LNCaP clone FGC (cell line): ENCODE measurements around the gene SLCO2A1.

ENCODE experiments used
- DNase-seq: peaks from one replicate; pipeline ENCODE4 v3.0.0-alpha.2; 2011; ENCODE audit warnings: low read depth
- H3K4me3 ChIP-seq: 2 replicates; pipeline ENCODE4 v1.5.1; 2011; ENCODE audit warnings: mild to moderate bottlenecking, low read depth, low read length, control low read depth
- TF ChIP-seq, protein P1 (sequence below): IDR thresholded peaks from 2 replicates; pipeline ENCODE4 v1.5.1; 2012; ENCODE audit warnings: mild to moderate bottlenecking; ENCODE audit not compliant: control insufficient read depth, insufficient read depth; ENCODE audit errors: extremely low read depth

SLCO2A1 gene

DNA sequence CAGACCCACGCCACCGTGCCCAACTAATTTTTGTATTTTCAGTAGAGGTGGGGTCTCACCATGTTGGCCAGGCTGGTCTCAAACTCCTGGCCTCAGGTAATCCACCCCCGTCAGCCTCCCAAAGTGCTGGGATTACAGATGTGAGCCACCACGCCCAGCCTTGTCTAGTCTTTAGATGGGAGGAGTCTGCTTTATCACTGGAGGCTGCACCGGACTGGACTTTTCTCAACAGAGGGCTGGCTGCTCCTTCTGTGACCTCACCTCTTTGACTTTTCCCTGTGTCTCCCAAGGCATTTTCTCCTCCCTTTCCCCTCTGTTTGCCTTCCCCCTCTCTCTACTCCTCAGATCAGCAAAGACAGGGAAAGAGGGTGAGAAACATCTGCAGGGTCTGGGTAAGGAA, 28.5 kb downstream of the SLCO2A1 start:
- TF ChIP-seq, protein P1, sequence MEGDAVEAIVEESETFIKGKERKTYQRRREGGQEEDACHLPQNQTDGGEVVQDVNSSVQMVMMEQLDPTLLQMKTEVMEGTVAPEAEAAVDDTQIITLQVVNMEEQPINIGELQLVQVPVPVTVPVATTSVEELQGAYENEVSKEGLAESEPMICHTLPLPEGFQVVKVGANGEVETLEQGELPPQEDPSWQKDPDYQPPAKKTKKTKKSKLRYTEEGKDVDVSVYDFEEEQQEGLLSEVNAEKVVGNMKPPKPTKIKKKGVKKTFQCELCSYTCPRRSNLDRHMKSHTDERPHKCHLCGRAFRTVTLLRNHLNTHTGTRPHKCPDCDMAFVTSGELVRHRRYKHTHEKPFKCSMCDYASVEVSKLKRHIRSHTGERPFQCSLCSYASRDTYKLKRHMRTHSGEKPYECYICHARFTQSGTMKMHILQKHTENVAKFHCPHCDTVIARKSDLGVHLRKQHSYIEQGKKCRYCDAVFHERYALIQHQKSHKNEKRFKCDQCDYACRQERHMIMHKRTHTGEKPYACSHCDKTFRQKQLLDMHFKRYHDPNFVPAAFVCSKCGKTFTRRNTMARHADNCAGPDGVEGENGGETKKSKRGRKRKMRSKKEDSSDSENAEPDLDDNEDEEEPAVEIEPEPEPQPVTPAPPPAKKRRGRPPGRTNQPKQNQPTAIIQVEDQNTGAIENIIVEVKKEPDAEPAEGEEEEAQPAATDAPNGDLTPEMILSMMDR = no peak
- H3K4me3 ChIP-seq = no peak overlapping the region
- no peak for DNase-seq

- TF ChIP-seq, protein P1 = no peak
- no peak overlapping the region for H3K4me3 ChIP-seq
- no peak for DNase-seq
Measured at GRCh38 chr3:133999891-134000685, 29.6 kb downstream of the SLCO2A1 start.

DNA sequence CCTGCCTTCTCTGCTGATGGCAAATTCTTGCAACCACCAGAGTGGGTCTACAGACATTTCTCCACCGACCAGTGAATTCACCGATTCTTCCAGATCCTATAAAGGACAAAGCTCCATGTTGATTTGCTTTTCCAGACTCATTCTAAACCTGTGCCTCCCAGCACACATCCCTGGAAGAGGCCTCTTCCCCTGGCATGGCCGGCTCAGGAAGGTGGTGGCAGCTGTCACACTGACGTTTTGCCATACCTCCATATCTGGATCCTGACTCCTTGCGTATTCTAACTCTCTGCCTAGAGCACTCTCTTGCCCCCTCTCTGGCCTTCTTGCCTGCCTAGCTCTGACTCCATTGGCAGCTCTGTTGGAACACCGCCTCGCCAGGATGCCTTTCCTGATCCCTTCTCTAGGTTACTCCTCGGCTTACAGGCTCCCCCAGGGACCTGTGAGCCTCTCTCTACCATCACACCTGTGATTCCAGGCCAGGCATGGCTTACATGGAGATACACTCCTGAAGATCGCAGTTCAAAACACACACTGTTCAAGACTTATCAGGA, 31.0 kb downstream of the SLCO2A1 start:
- no peak for DNase-seq
- H3K4me3 ChIP-seq = no peak overlapping the region
- TF ChIP-seq, protein P1 = no peak

- H3K4me3 ChIP-seq = no peak overlapping the region
- no peak for DNase-seq
- TF ChIP-seq, protein P1 = no peak
Measured at GRCh38 chr3:133997871-133998635, 31.7 kb downstream of the SLCO2A1 start.

- H3K4me3 ChIP-seq = no peak overlapping the region
- TF ChIP-seq, protein P1 = no peak
- DNase-seq = no peak
Measured at GRCh38 chr3:133996996-133997395, 32.7 kb downstream of the SLCO2A1 start.

DNA sequence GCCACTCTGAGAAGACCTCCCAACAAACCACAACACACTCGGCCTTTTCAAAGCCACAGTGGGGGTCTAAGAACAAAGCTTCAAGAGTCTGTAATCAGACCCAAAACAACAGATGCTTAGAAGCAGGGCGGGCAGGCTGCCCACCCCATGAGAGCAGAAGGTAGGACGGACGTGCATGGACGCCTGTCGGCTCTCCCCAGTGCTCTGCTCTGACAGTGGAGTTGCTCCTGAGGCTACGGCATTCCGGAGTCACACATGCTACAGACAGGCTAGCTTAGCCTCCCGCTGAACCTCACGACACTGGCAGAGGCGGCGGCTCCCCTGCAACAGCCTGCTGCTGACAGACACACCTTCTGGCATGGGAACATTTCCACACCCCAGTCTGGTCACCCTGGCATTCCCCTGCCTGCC, 33.5 kb downstream of the SLCO2A1 start:
- no peak overlapping the region for H3K4me3 ChIP-seq
- TF ChIP-seq, protein P1 = no peak
- DNase-seq = no peak
